Stimulated activated naive B cell treated with anti-CD40 and anti-IgM and Interleukin-4, amounts not matched to agents 10 μg/mL and 1 μg/mL and 100 μg/mL, for 72 hours (primary cell): ENCODE results near the gene PPP1R1C.
"Not testable (repeated sequence)": the region's sequence is repeated elsewhere in the genome, so short reads cannot be mapped to it uniquely, and the experiment has no call there.

Experiments
- ATAC-seq, 2 donors: fragments of 150-1000 bp; cut with Tn5 transposase; replicated peaks; 2 replicates each; pipeline ENCODE4 v1.10.0; 2021; ENCODE audit warnings: moderate library complexity in 1 of 2
- DNase-seq: peaks from one replicate; pipeline ENCODE4 v3.0.0; 2021
- H3K27ac Mint-ChIP-seq: one replicate; pipeline ENCODE4 v1.8.0; 2022; ENCODE audit warnings: mild to moderate bottlenecking, mixed read lengths
- H3K27me3 Mint-ChIP-seq, 2 donors: one replicate each; pipeline ENCODE4 v1.8.0; 2022; ENCODE audit warnings: mixed read lengths in 2 of 2
- H3K36me3 Mint-ChIP-seq, 2 donors: one replicate each; pipeline ENCODE4 v1.8.0; 2022; ENCODE audit warnings: mixed read lengths in 2 of 2, mild to moderate bottlenecking in 1 of 2
- H3K4me1 Mint-ChIP-seq, 2 donors: one replicate each; pipeline ENCODE4 v1.8.0; 2022; ENCODE audit warnings: mixed read lengths in 2 of 2, mild to moderate bottlenecking in 1 of 2
- H3K4me3 Mint-ChIP-seq, 2 donors: one replicate each; pipeline ENCODE4 v1.8.0; 2022; ENCODE audit warnings: mild to moderate bottlenecking in 2 of 2, mixed read lengths in 2 of 2, moderate library complexity in 1 of 2
- H3K9me3 Mint-ChIP-seq, 2 donors: one replicate each; pipeline ENCODE4 v1.8.0; 2022; ENCODE audit warnings: mixed read lengths in 2 of 2, mild to moderate bottlenecking in 1 of 2

Gene PPP1R1C

DNA sequence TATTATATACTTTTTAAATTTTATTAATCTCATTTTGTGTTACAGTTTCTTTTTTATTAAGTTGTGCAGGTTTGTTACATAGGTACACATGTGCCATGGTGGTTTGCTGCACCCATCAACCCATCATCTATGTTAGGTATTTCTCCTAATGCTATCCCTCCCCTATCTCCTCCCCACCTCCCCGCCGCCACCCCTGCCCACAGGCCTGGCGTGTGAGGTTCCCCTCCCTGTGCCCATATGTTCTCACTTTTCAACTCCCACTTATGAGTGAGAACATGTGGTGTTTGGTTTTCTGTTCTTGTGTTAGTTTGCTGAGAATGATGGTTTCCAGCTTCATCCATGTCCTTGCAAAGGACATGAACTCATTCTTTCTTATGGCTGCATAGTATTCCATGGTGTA is 29.8 kb upstream of the PPP1R1C start:
- H3K9me3 Mint-ChIP-seq, result not testable (repeated sequence)

DNA sequence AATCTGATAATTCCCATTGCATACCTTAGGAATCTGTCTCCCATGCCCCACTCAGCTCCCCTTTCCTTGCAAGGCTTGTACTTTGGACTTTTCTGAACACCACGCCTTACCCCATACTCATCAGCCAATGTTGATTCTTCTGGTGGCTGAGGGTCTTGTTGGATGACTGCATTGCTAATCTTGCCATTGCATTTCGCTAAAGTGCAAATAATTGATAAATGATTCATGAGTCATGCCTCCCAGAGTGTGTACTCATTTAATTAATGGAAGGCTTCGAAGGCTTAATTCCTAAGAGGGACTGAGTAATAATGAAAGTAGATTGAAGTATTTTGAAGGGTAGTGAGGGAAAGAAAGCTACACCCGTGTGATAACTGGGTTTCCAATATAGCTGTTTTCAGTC is 28.0 kb upstream of the PPP1R1C start:
- peaks cover 6% of the 10 kb centered on the region in 2 donors for H3K4me1 Mint-ChIP-seq
- H3K9me3 Mint-ChIP-seq, result no peaks in the 10 kb centered on the region
- no peak overlapping the region for H3K27ac Mint-ChIP-seq
- no peak for DNase-seq
- peaks cover 14 to 21% of the 10 kb centered on the region in 2 donors for H3K27me3 Mint-ChIP-seq
- peak in 1 of 2 donors; percentile 27 for ATAC-seq
- H3K36me3 Mint-ChIP-seq, result no peaks in the 10 kb centered on the region
- no peak overlapping the region for H3K4me3 Mint-ChIP-seq

More for the DNA sequence above, 29.8 kb upstream of the PPP1R1C start:
- DNase-seq, H3K36me3 Mint-ChIP-seq, H3K4me3 Mint-ChIP-seq, ATAC-seq, H3K27ac Mint-ChIP-seq, H3K4me1 Mint-ChIP-seq: not testable (repeated sequence)
- peaks cover 3 to 13% of the 10 kb centered on the region in 2 donors for H3K27me3 Mint-ChIP-seq

DNA sequence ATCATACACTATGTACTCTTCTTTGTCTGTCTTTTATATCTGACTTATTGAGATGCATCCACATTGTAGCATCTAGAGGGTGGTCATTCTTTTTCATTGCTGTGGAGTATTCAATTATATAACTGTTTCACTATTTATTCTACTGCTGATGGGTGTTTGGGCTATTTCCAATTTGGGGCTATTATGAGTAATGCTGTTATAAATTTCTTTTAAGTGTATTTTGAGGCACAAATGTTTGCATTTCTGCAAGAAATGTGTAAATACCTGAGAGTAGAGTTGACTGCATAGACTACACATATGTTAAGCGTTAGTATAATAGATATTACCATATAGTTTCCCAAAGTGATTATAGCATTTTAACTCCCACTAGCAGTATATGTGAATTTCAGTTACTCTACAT is 26.9 kb upstream of the PPP1R1C start:
- no peaks in the 10 kb centered on the region for H3K36me3 Mint-ChIP-seq
- ATAC-seq, result no peak
- peaks cover 14 to 17% of the 10 kb centered on the region in 2 donors for H3K27me3 Mint-ChIP-seq
- no peak overlapping the region for H3K27ac Mint-ChIP-seq
- H3K9me3 Mint-ChIP-seq, result no peaks in the 10 kb centered on the region
- H3K4me3 Mint-ChIP-seq, result no peak overlapping the region
- peaks cover 4 to 6% of the 10 kb centered on the region in 2 donors for H3K4me1 Mint-ChIP-seq
- DNase-seq, result no peak

DNA sequence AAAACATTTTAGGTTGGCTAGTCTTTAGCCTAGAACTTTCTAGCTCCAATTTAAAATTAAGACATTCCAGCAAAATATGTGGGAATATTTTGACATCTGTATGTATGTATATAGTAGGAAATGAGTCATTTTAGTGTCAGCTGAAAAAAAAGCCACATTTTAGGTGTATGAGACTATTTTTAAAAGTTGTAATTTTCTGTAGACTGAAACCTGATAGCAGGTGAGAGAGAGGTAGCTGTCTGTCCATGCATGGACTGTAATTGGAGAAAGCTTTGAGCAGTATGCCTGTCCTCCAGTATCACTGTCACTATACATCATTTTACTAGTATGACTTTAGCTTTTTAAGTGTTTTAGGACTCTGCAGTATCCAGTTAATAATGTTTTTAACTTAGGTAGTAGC is 26.1 kb upstream of the PPP1R1C start:
- Mint-ChIP-seq H3K36me3 (no peaks in the 10 kb centered on the region), H3K27me3 (peaks cover 14 to 17% of the 10 kb centered on the region in 2 donors), H3K4me3 (no peak overlapping the region), H3K4me1 (peaks cover 4 to 6% of the 10 kb centered on the region in 2 donors), H3K27ac (no peak overlapping the region), H3K9me3 (no peaks in the 10 kb centered on the region)
- no peak for ATAC-seq
- no peak for DNase-seq

DNA sequence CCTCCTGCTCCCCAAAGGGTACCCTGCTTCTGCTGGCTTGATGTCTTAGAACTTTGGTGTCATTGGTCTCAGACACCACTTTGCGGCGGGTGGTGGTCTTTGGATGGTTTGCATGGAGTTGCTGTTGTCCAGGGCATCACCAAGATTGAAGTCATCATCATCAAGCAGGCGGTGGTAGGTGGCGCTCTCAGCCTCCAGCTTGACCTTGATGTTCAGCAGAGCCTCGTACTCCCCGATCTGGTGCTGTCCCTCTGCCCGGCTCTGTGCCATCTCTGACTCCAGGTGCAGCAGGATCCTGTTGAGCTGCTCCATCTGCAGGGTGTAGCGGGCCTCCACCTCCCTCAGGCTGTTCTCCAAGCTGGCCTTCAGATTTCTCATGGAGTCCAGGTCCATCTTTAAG is 24.5 kb upstream of the PPP1R1C start:
- H3K36me3 Mint-ChIP-seq, ATAC-seq: not testable (repeated sequence)
- peaks cover 14 to 17% of the 10 kb centered on the region in 2 donors for H3K27me3 Mint-ChIP-seq

DNA sequence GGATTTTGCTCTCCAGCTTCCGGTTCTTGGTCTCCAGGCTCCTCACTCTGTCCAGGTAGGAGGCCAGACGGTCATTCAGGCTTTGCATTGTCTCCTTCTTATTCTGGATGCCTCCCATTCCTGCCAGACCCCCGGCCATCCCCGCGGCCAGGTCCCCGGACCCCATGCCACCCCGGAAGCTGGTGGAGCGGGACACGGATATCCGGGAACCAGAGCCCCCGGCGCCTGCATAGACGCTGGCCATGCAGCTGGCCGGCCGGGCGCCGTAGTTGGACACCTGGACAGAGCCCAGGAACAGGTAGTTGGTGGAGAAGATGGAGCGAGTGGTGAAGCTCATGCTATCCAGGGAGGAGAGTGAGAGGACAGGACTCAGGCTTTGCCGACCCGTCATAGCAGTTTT is 23.5 kb upstream of the PPP1R1C start:
- H3K36me3 Mint-ChIP-seq, result no peaks in the 10 kb centered on the region
- H3K9me3 Mint-ChIP-seq, result no peaks in the 10 kb centered on the region
- H3K4me3 Mint-ChIP-seq, result no peak overlapping the region
- peaks cover 5 to 11% of the 10 kb centered on the region in 2 donors for H3K4me1 Mint-ChIP-seq
- peaks cover 21 to 22% of the 10 kb centered on the region in 2 donors for H3K27me3 Mint-ChIP-seq
- H3K27ac Mint-ChIP-seq, result no peak overlapping the region
- ATAC-seq (no peak), DNase-seq (no peak)

More for the DNA sequence above, 24.5 kb upstream of the PPP1R1C start:
- not testable (repeated sequence) for H3K27ac Mint-ChIP-seq, H3K4me3 Mint-ChIP-seq, H3K4me1 Mint-ChIP-seq, H3K9me3 Mint-ChIP-seq, DNase-seq

DNA sequence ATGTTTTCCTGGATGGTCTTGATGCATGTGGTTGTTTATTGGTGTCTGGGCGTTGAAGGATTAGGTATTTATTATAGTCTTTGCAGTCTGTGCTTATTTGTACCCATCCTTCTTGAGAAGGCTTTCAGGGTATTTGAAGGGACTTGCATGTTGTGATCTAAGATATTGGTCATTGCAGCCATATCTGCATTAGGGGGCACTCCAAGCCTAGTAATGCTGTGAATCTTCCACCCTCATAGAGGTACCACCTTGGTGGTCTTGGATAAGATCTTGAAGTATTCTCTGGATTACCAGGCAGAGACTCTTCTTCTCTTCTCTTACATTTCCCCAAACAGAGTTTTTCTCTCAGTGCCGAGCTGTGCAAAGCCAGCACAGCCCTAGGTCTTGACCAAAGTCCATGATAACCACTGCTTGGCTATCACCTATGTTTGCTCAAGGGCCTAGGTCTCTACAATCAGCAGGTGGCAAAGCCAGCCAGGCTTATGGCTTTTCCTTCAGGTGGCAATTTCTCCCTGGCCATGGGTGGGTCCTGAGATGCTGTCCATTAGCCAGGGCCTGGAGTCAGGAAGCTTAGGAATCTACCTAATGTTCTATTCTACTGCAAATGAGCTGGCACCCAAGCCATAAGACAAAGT is 15.4 kb upstream of the PPP1R1C start:
- Mint-ChIP-seq H3K4me3 (no peak overlapping the region), H3K9me3 (peaks cover 0 to 7% of the 10 kb centered on the region in 2 donors), H3K27me3 (peaks cover 19 to 28% of the 10 kb centered on the region in 2 donors), H3K27ac (no peak overlapping the region), H3K36me3 (peaks cover 0 to 1% of the 10 kb centered on the region in 2 donors), H3K4me1 (peaks cover 4 to 12% of the 10 kb centered on the region in 2 donors)
- DNase-seq (no peak), ATAC-seq (no peak)

DNA sequence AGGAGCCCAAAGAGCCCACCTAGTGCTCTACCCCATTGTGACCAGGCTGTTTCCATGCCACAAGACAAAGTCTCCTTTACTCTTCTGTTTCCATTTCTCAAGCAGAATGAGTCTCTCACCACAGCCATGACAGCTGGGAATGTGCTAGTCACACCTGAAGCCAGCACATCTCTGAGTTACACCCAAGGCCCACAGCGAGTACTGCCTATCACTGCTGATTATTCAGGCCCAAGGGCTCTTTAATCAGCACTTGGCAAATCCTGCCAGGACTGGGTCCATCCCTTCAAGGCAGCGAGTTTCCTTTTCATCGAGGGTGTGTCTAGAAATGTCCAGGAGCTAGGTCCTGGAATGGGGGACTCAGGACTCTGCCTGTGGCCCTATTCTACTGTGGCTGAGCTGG is 14.6 kb upstream of the PPP1R1C start:
- Mint-ChIP-seq H3K36me3 (peaks cover 0 to 1% of the 10 kb centered on the region in 2 donors), H3K9me3 (peaks cover 0 to 7% of the 10 kb centered on the region in 2 donors), H3K4me1 (peaks cover 4 to 12% of the 10 kb centered on the region in 2 donors), H3K27me3 (peaks cover 19 to 28% of the 10 kb centered on the region in 2 donors), H3K27ac (no peak overlapping the region), H3K4me3 (no peak overlapping the region)
- DNase-seq (no peak), ATAC-seq (no peak)

DNA sequence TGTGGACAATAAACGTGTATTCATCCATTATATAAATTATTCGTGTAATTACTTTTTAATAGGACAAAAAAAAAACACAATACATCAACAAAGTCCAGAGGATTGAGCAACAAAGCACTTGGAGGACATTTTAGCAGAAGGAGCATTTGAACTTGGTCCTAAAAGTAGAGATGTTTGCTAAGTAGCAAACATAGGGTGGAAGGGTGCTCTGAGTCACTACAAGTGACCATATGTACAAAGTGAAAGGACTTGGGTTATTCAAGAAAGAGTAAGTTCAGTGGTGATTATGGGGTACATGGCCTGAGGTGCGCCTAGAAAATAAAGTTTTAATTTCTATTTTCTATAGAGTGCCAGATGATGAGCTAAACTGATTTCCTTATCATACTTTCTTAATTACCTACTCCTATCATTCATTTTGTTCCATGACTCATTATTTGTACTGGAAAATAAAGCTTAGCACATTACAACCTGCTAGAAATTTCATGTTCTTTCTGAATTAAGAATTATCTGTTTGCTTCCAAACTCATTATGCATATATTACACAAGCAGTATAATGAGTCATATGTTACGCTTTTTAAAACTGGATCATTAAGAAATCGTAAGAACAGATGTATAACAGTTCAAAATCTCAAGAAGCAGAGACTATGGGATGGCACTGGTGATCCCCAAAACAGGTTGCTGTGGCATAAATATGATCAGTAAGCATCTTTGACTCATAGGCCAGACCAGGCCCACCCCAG is 13.1 kb upstream of the PPP1R1C start:
- peaks cover 3 to 8% of the 10 kb centered on the region in 2 donors for H3K4me1 Mint-ChIP-seq
- DNase-seq, result no peak
- H3K27ac Mint-ChIP-seq, result no peak overlapping the region
- peaks cover 14 to 17% of the 10 kb centered on the region in 2 donors for H3K27me3 Mint-ChIP-seq
- H3K36me3 Mint-ChIP-seq, result peaks cover 0 to 1% of the 10 kb centered on the region in 2 donors
- no peak for ATAC-seq
- H3K4me3 Mint-ChIP-seq, result no peak overlapping the region
- H3K9me3 Mint-ChIP-seq, result peaks cover 3 to 8% of the 10 kb centered on the region in 2 donors

DNA sequence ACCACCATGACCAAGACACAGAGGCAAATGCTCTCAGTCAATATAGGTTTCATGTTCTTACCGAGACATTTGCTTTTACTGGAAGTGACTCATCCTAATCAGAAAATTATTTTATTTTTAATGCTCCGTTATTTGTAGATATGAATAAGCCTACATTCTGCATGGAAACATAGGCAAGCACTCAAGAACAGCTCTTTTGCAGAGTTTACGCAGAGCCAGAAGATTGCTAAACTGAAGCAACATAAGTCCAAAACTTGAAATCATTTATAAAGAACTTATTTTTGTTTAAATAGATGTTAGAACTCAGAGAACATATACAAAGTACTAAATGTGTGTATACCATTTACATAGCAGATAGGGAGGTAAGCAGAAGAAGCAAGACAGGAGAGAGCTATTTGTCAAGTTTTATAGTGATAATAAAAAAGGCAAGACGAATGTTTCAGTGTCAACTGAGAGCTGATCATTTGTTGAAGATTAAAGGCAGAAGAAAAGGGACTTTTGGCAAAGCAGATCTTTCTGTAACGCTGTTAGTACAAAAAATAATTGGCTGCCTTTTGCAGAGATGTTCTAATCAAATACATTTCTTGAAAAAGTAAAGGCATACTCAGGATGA is 12.4 kb upstream of the PPP1R1C start:
- H3K9me3 Mint-ChIP-seq, result peaks cover 3 to 8% of the 10 kb centered on the region in 2 donors
- H3K27me3 Mint-ChIP-seq, result peaks cover 13 to 14% of the 10 kb centered on the region in 2 donors
- H3K27ac Mint-ChIP-seq, result no peak overlapping the region
- DNase-seq (no peak), ATAC-seq (no peak)
- H3K4me3 Mint-ChIP-seq, result no peak overlapping the region
- H3K4me1 Mint-ChIP-seq, result peaks cover 9 to 12% of the 10 kb centered on the region in 2 donors
- peaks cover 0 to 1% of the 10 kb centered on the region in 2 donors for H3K36me3 Mint-ChIP-seq

DNA sequence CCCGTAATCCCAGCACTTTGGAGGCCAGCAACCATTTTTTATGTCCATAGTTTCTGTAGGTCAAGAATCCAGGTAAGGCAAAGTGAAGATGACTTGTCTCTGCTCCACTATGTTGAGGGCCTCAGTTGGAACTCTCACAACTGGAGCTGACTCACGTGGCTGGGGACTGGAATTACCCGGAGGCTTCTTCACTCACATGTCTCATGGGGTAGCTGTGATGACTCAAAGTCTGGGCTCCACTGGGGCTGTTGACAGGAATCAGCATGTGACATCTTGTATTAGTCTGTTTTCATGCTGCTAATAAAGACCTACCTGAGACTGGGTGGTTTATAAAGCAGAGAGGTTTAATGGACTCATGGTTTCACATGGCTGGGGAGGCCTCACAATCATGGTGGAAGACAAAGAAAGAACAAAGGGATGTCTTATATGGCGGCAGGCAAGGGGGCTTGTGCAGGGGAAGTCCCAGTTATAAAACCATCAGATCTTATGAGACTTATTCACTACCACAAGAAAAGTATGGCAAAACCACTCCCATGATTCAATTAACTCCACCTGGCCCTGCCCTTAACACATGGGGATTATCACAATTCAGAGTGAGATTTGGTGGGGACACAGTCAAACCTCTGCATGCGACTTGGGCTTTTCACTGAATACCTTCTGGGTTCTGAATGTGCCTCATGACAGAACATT is 7.8 kb upstream of the PPP1R1C start:
- H3K36me3 Mint-ChIP-seq, result no peaks in the 10 kb centered on the region
- DNase-seq (peak; percentile 17), ATAC-seq (peak; percentile 70 to 91)
- peaks cover 0 to 4% of the 10 kb centered on the region in 2 donors for H3K27me3 Mint-ChIP-seq
- H3K4me3 Mint-ChIP-seq, result no peak overlapping the region
- H3K27ac Mint-ChIP-seq, result peak overlapping the region; percentile 53
- peaks cover 1 to 3% of the 10 kb centered on the region in 2 donors for H3K9me3 Mint-ChIP-seq
- H3K4me1 Mint-ChIP-seq, result peaks cover 11 to 15% of the 10 kb centered on the region in 2 donors

DNA sequence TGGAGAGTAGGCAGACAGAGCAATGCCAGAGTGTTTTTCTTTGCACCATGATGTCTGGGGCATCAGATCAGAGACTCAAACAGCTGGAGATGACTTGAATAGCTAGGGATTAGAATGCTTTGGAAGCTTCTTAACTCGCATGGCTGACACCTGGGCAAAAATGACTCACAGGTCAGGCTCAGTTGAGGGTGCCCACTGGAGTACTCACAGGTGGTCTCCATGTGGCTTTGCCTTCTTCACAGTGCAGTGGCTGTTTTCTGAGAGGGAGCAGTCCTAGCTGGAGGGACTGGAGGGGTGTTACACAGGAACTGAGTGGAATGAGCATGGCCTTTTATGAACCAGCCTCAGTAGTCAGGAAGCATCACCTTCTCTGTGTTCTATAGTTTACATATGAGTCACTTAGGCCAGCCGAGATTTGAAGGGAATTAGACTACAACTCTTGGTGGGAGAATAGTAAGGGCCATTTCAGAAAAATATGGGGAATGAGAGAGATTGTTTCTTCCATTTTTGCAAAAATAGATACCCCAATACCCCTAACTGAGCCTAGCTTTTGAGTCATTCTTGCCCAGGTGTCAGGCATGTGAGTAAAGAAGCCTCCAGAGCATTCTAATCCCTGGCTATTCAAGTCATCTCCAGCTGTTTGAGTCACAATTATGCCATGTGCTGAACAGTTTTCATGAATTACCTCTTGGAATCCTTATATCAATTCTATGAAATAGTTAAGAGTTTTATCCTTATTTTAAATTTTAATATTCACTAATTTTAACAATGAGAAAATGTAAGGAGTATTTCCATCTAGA is 7.1 kb upstream of the PPP1R1C start:
- no peak for DNase-seq
- Mint-ChIP-seq H3K27me3 (peaks cover 0 to 4% of the 10 kb centered on the region in 2 donors), H3K4me1 (peaks cover 11 to 15% of the 10 kb centered on the region in 2 donors), H3K4me3 (no peak overlapping the region), H3K27ac (no peak overlapping the region), H3K9me3 (peaks cover 1 to 3% of the 10 kb centered on the region in 2 donors), H3K36me3 (no peaks in the 10 kb centered on the region)
- ATAC-seq, result peak; percentile 38 to 41

DNA sequence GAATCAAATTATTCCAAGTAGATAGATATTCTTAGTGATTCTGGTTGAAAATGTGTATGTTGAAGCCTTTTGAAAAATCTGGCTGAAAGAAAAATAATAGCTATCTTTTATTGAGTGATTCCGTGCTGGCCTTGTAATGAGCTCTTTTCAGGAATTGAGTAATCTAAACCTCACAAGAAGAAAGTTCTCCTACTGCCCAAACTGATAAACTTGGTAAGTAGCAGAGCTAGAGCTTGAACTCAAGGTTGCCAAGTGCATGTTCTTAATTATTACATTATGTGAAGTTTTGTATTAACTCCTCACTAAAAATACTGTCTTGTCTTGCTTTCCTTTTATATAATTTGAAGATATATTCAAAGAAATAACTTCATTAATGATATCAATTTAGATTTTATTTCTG is 1.6 kb upstream of the PPP1R1C start:
- no peaks in the 10 kb centered on the region for H3K9me3 Mint-ChIP-seq
- H3K27me3 Mint-ChIP-seq, result no peaks in the 10 kb centered on the region
- ATAC-seq (no peak), DNase-seq (no peak)
- H3K4me3 Mint-ChIP-seq, result no peak overlapping the region
- no peak overlapping the region for H3K27ac Mint-ChIP-seq
- H3K36me3 Mint-ChIP-seq, result no peaks in the 10 kb centered on the region
- H3K4me1 Mint-ChIP-seq, result peaks cover 6 to 14% of the 10 kb centered on the region in 2 donors
